Mesendoderm (in vitro differentiated cells): Measurements from ENCODE around the gene CMTM1. TPM values are rescaled to one million over a fixed set of nuclear protein-coding genes. Genes with fewer than 3 reads are reported as not detected.
"Not testable (repeated sequence)": the region's sequence is repeated elsewhere in the genome, so short reads cannot be mapped to it uniquely, and the experiment has no call there.

Source experiments
- DNase-seq: peaks from one replicate; pipeline ENCODE4 v3.0.0; 2013
- H2AK5ac ChIP-seq: 2 replicates; pipeline ENCODE4 v1.6.1; 2013; ENCODE audit warnings: low read length, inconsistent platforms
- H2BK120ac ChIP-seq: 2 replicates; pipeline ENCODE4 v1.6.1; 2013; ENCODE audit warnings: low read depth, mild to moderate bottlenecking, low read length, moderate library complexity, mixed read lengths
- H2BK15ac ChIP-seq: replicated peaks from 2 replicates; pipeline ENCODE4 v1.6.1; 2013; ENCODE audit warnings: low read depth, mild to moderate bottlenecking, moderate library complexity
- H2BK5ac ChIP-seq: 2 replicates; pipeline ENCODE4 v1.6.1; 2013; ENCODE audit warnings: low read length, inconsistent platforms
- H3K18ac ChIP-seq: 2 replicates; pipeline ENCODE4 v1.6.1; 2013; ENCODE audit warnings: mild to moderate bottlenecking, low read length, mixed read lengths
- H3K23ac ChIP-seq: one replicate; pipeline ENCODE4 v1.6.1; 2013; ENCODE audit warnings: low read length
- H3K27ac ChIP-seq: 2 replicates; pipeline ENCODE4 v1.5.1; 2013; ENCODE audit warnings: low read depth, mild to moderate bottlenecking, inconsistent platforms, low read length, moderate library complexity
- H3K27me3 ChIP-seq: 2 replicates; pipeline ENCODE4 v1.6.1; 2013; ENCODE audit warnings: low read length, control low read depth, mild to moderate bottlenecking, inconsistent platforms; ENCODE audit not compliant: insufficient read depth, poor library complexity
- H3K36me3 ChIP-seq: 2 replicates; pipeline ENCODE4 v1.6.1; 2013; ENCODE audit warnings: low read length, inconsistent platforms; ENCODE audit not compliant: control insufficient read depth, insufficient read depth
- H3K4ac ChIP-seq: one replicate; pipeline ENCODE4 v1.6.1; 2013; ENCODE audit warnings: low read depth, mild to moderate bottlenecking, low read length, moderate library complexity
- H3K4me1 ChIP-seq: 2 replicates; pipeline ENCODE4 v1.6.1; 2013; ENCODE audit warnings: low read depth, low read length, inconsistent platforms; ENCODE audit not compliant: control insufficient read depth
- H3K4me2 ChIP-seq: 2 replicates; pipeline ENCODE4 v1.6.1; 2013; ENCODE audit warnings: low read length
- H3K4me3 ChIP-seq: 2 replicates; pipeline ENCODE4 v1.5.1; 2013; ENCODE audit warnings: mild to moderate bottlenecking, low read length
- H3K56ac ChIP-seq: one replicate; pipeline ENCODE4 v1.6.1; 2013; ENCODE audit warnings: low read length
- H3K79me1 ChIP-seq: 2 replicates; pipeline ENCODE4 v1.6.1; 2013; ENCODE audit warnings: low read length, inconsistent platforms
- H3K79me2 ChIP-seq: 2 replicates; pipeline ENCODE4 v1.6.1; 2013; ENCODE audit warnings: mild to moderate bottlenecking, low read length; ENCODE audit not compliant: control insufficient read depth, insufficient read depth
- H3K9ac ChIP-seq: 2 replicates; pipeline ENCODE4 v1.6.1; 2013; ENCODE audit warnings: low read length, inconsistent platforms
- H4K5ac ChIP-seq: one replicate; pipeline ENCODE4 v1.6.1; 2013; ENCODE audit warnings: low read length
- H4K8ac ChIP-seq: one replicate; pipeline ENCODE4 v1.6.1; 2013; ENCODE audit warnings: low read depth, mild to moderate bottlenecking, control low read depth, low read length, moderate library complexity
- WGBS: extraction: QIAGEN DNeasy Blood & Tissue Kit; methylation state at CpG from one replicate; pipeline ENCODE4 v1.1.7; 2013; ENCODE audit warnings: low lambda C conversion rate, missing lambda C conversion rate; ENCODE audit not compliant: insufficient coverage; ENCODE audit errors: extremely low coverage; 5-methylcytosine and 5-hydroxymethylcytosine counted together
- small RNA-seq: library from polyadenylated mRNA; stranded (forward); fragments of <200 nt; extraction: miRNeasy Mini kit (QIAGEN cat#:217004); gene quantifications from one replicate; pipeline ENCODE3, GENCODE V24; 2013; ENCODE audit not compliant: insufficient read depth

CMTM1 gene

GRCh38 chr16:66623755-66624154 is 57.5 kb downstream of the CMTM1 start:
- H3K27ac ChIP-seq: no peak overlapping the region
- H2BK5ac ChIP-seq: no peak overlapping the region
- no peak overlapping the region for H3K18ac ChIP-seq
- H3K4ac ChIP-seq: no peak overlapping the region
- no peak overlapping the region for H3K4me2 ChIP-seq
- peak; percentile 33 for DNase-seq
- H2BK15ac ChIP-seq: no peak overlapping the region
- no peaks in the 10 kb centered on the region for H3K79me1 ChIP-seq
- H3K23ac ChIP-seq: no peak overlapping the region
- no peak overlapping the region for H3K9ac ChIP-seq
- no CpG with 5 or more reads among the region's 3 CpGs for WGBS
- H2AK5ac ChIP-seq: no peak overlapping the region
- H2BK120ac ChIP-seq: no peak overlapping the region
- H3K36me3 ChIP-seq: no peaks in the 10 kb centered on the region
- peaks cover 12% of the 10 kb centered on the region for H3K4me1 ChIP-seq
- H3K4me3 ChIP-seq: no peak overlapping the region
- H3K79me2 ChIP-seq: no peaks in the 10 kb centered on the region
- no peak overlapping the region for H4K8ac ChIP-seq
- no peak overlapping the region for H3K56ac ChIP-seq
- H4K5ac ChIP-seq: no peak overlapping the region
- no peaks in the 10 kb centered on the region for H3K27me3 ChIP-seq

- H3K27ac ChIP-seq, H2BK120ac ChIP-seq, H3K4me2 ChIP-seq, H3K79me2 ChIP-seq, H3K36me3 ChIP-seq, H3K56ac ChIP-seq, H3K4me3 ChIP-seq, H3K4ac ChIP-seq, H3K27me3 ChIP-seq, H3K9ac ChIP-seq, H2BK5ac ChIP-seq, H3K18ac ChIP-seq, DNase-seq, H3K79me1 ChIP-seq, H2BK15ac ChIP-seq, H3K4me1 ChIP-seq, H2AK5ac ChIP-seq, H4K5ac ChIP-seq, H4K8ac ChIP-seq, H3K23ac ChIP-seq: not testable (repeated sequence)
- no CpG with 5 or more reads among the region's 17 CpGs for WGBS
Observed at GRCh38 chr16:66627611-66628378, 61.6 kb downstream of the CMTM1 start.

Small RNA genes within 50 kb of the gene (small RNA-seq; reads per million reads assigned to genes)
- not detected for gene CKLF-CMTM1
